COLO668 (cell line): ENCODE measurements around the gene KEAP1.
"Not testable (repeated sequence)": the region's sequence is repeated elsewhere in the genome, so short reads cannot be mapped to it uniquely, and the experiment has no call there.

ENCODE experiments used
- DNase-seq: peaks from one replicate; lab custom pipeline; 2025; ENCODE audit not compliant: unreplicated experiment; lab: John Stamatoyannopoulos, UW

KEAP1 gene

DNA sequence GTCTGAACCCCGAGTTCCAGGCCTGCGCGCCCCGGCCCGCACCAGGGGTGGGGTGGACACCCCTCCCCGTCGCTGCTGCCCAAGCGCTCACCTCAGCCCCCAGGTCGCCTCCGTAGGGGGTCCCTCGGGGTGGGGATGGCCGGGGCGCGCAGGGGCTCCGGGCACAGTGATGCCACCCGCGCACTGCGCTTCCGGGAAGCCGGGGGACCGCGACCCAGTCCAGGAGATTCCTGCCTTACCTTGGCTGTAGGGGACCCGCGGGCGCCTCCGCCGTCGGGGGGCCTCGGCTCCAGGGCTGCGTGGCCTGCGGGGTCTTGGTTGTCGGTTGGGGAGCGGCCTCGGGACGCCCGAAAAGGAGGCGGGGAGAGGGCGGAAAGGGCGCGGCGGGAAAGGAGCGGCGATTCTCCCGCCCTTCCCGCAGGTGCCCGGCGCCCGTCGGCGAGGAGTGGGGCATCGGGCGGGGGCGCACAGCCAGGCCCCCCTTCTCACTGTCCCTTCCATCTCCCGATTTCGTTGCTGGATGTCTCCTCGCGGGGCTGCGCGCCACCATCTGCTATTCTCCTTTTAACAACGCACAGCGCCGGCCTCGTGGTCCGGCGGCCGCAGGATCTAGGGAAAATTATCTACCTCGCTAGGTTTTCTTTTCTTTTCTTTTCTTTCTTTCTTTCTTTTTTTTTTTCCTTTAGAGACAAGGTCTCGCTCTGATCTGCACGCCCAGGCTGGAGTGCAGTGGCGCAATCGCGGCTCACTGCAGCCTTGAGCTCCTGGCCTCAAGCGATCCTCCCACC lies at the start of gene KEAP1:
Gene KEAP1, minus strand, starts transcription at position 355 of the 788 bp plus-strand sequence. CDS start 3,323 bp downstream, outside the sequence.
- peak; percentile 76 for DNase-seq

GRCh38 chr19:10552510-10553053 lies 49.4 kb upstream of the KEAP1 start:
- DNase-seq, result no peak

GRCh38 chr19:10551698-10552301 lies 48.6 kb upstream of the KEAP1 start:
- DNase-seq, result peak; percentile 35

GRCh38 chr19:10551006-10551405 lies 47.9 kb upstream of the KEAP1 start:
- not testable (repeated sequence) for DNase-seq

- DNase-seq, result no peak
Measured at GRCh38 chr19:10550336-10550735, 47.2 kb upstream of the KEAP1 start.

- no peak for DNase-seq
Measured at GRCh38 chr19:10549733-10550132, 46.6 kb upstream of the KEAP1 start.

- no peak for DNase-seq
Measured at GRCh38 chr19:10548746-10549276, 45.7 kb upstream of the KEAP1 start.

DNA sequence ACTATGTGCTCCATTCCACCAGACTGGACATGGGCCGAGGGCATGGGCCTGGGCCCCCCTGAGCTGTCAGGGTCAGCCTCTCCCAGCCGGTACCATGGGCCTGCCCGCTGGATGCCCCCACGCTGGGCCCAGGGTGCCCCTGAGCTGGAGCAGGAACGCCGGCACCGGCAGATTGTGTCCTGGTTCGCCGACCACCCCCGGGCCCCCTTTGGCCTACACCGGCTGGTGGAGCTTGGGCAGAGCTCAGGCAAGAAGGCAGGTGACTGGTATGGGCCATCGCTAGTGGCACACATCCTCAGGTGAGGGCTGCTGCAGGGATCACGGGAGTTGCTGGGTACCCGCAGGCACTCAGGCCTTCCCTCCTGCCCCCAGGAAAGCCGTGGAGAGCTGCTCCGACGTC lies 43.7 kb upstream of the KEAP1 start:
- no peak for DNase-seq

- no peak for DNase-seq
Measured at GRCh38 chr19:10544753-10545251, 41.6 kb upstream of the KEAP1 start.

DNA sequence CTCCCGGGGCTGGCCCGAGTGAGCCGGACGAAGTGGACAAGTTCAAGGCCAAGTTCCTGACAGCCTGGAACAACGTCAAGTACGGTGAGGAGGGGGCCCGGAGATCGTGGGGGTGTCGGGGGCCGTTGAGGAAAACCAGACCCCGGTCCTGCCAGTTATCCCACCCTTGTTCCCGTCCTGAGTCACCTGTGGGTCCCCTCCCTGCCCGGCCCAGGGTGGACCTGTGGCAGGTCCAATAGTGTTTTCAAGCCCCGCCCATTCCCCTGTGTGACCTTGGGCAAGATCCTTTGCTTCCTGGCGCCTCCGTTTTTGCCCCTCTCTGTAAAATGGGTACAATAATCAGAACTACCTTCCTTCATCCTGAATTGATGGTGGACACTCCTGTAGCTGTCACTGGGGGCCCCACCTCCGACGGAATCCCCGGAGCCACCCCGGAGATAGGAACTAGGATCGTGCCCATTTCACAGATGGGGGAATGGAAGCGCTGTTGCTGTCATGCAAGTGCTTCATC lies 41.1 kb upstream of the KEAP1 start:
- DNase-seq, result peak; percentile 37

DNA sequence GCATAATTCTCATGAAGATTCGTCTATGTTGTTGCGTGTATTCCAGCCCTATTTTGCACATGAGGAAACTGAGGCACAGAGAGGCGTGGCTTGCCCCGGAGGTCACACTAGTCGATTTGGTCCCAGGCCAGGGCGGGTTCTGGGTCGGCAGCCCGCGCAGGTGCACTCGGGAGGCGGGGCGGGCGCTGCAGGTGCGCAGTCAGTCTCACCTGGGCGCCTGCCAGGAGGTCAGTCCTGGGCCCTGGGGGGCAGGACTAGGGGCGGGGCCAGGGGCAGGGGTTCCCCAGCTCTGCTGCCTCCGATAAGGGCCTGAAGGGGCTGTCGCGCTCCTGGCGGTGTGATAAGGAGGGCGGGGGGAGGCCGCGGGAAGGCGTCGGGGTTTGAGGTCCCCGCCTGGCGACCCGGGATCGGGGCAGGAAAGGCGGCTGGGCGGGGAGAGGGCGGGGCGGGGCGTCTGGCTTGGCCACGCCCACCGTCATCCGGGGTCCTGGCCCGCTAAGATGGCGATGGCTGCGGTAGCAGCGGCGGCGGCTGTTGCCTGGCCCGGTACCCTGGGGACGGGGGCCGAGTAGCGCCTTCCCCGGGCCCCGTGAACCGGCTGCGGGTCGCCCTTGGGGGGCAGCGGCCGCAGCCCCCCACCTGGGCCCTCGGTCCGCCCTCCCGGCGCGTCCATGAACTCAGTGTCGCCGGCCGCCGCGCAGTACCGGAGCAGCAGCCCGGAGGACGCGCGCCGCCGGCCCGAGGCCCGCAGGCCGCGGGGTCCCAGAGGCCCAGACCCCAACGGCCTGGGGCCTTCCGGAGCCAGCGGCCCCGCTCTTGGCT lies 40.5 kb upstream of the KEAP1 start, which contains the start of gene ATG4D:
Gene ATG4D, plus strand, starts transcription at position 485 of the 822 bp plus-strand sequence. Its CDS starts 187 bp downstream, at position 672.
- DNase-seq, result peak; percentile 94

GRCh38 chr19:10543059-10543419 lies 39.9 kb upstream of the KEAP1 start:
- DNase-seq, result no peak

- DNase-seq, result not testable (repeated sequence)
Measured at GRCh38 chr19:10539016-10539415, 35.9 kb upstream of the KEAP1 start.

DNA sequence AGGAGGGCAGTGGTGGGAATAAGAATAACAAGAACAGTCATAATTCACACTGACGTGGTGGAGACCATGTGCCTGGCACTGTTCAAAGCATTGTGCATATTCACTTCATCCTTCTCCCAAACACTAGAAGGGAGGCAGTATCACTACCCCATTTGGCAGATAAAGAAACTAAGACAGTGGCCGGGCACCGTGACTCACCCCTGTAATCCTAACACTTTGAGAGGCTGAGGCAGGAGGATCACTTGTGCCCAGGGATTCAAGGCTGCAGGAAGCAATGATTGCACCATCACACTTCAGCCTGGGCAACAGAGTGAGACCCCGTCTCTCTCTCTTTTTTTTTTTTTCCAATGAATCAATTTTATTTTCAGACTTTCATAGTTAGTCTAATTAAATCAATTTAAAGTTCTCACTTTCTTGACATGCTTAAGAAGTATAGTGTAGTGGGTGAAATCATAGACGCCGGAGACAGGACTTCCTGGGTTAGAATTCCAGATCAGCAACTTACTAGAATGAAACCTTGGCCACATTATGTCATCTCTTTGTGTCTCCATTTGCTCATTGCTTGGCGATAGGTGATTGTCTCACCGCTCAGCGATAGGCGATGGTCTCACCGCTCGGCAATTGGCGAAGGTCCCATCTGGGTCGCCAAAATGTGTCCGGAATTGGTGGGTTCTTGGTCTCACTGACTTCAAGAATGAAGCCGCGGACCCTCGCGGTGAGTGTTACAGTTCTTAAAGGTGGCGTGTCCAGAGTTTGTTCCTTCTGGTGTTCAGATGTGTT lies 35.2 kb upstream of the KEAP1 start:
- no peak for DNase-seq

- no peak for DNase-seq
Measured at GRCh38 chr19:10537668-10538067, 34.5 kb upstream of the KEAP1 start.

- DNase-seq, result no peak
Measured at GRCh38 chr19:10535613-10536012, 32.5 kb upstream of the KEAP1 start.

- DNase-seq, result no peak
Measured at GRCh38 chr19:10533646-10534386, 30.7 kb upstream of the KEAP1 start.

- no peak for DNase-seq
Measured at GRCh38 chr19:10532457-10532856, 29.3 kb upstream of the KEAP1 start.

DNA sequence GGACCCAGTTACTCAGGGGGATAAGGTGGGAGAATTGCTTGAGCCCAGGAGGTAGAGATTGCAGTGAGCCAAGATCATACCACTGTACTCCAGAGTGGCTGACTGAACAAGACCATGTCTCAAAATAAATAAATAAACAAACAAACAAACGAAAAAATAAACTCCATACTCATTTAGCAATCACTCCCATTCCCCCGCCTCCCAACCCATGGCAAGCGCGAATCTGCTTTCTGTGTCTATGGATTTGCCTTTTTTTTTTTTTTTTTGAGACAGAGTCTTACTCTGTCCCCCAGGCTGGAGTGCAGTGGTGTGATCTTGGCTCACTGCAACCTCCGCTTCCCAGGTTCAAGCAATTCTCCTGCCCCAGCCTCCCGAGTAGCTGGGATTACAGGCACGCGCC lies 23.7 kb upstream of the KEAP1 start:
- not testable (repeated sequence) for DNase-seq
